ENCODE data around the gene ELANE.

The ELANE gene

GRCh38 chr19:862581-863314 lies 10.6 kb downstream of the ELANE start:
- no peak for TF ChIP-seq CTCF (IDR thresholded peaks at IDR 0.05; ENCODE audit: extremely low read depth, missing control alignments)
- DNase-seq (ENCODE audit: low spot score), result peak; percentile 90

GRCh38 chr19:863315-863620 lies 11.2 kb downstream of the ELANE start:
- TF ChIP-seq CTCF (IDR thresholded peaks at IDR 0.05; ENCODE audit: extremely low read depth, missing control alignments), result no peak
- DNase-seq (ENCODE audit: low spot score), result no peak

- DNase-seq (ENCODE audit: low spot score), result no peak
- no peak for TF ChIP-seq CTCF (IDR thresholded peaks at IDR 0.05; ENCODE audit: extremely low read depth, missing control alignments)
Observed at GRCh38 chr19:866769-867300, 14.7 kb downstream of the ELANE start.

GRCh38 chr19:867301-867793 lies 15.2 kb downstream of the ELANE start:
- TF ChIP-seq CTCF (IDR thresholded peaks at IDR 0.05; ENCODE audit: extremely low read depth, missing control alignments), result no peak
- DNase-seq (ENCODE audit: low spot score), result no peak

- no peak for DNase-seq (ENCODE audit: low spot score)
- TF ChIP-seq CTCF (IDR thresholded peaks at IDR 0.05; ENCODE audit: extremely low read depth, missing control alignments), result no peak
Observed at GRCh38 chr19:867855-868457, 15.9 kb downstream of the ELANE start.

GRCh38 chr19:868458-869244 lies 16.5 kb downstream of the ELANE start:
- DNase-seq (ENCODE audit: low spot score), result no peak
- no peak for TF ChIP-seq CTCF (IDR thresholded peaks at IDR 0.05; ENCODE audit: extremely low read depth, missing control alignments)

Measured in GM20000 (cell line).